DMS 273 treated with DMSO at 0.1 percent for 48 hours (cell line): ENCODE data around the gene FAM13B.
"Not testable (repeated sequence)": the region's sequence is repeated elsewhere in the genome, so short reads cannot be mapped to it uniquely, and the experiment has no call there.

Experiments
- DNase-seq: peaks from one replicate; lab custom pipeline; 2025; lab: John Stamatoyannopoulos, UW

Gene FAM13B

GRCh38 chr5:138032572-138033385 is at the start of gene FAM13B:
TSS of gene FAM13B (minus strand) at chr5:138033079. CDS start at chr5:138019111, 13,968 bp downstream.
- DNase-seq = peak; percentile 29

GRCh38 chr5:138082033-138082432 is 49.2 kb upstream of the FAM13B start:
- DNase-seq = no peak

- DNase-seq = no peak
These were observed 45.2 kb upstream of the FAM13B start for GRCh38 chr5:138078006-138078643.

GRCh38 chr5:138077064-138077696 is 44.3 kb upstream of the FAM13B start:
- peak; percentile 11 for DNase-seq

- DNase-seq = not testable (repeated sequence)
These were observed 37.1 kb upstream of the FAM13B start for GRCh38 chr5:138070026-138070425.

GRCh38 chr5:138068742-138069600 is 36.1 kb upstream of the FAM13B start:
- DNase-seq = peak; percentile 36

GRCh38 chr5:138067945-138068344 is 35.1 kb upstream of the FAM13B start:
- no peak for DNase-seq

GRCh38 chr5:138065102-138065501 is 32.2 kb upstream of the FAM13B start:
- DNase-seq = no peak

GRCh38 chr5:138064526-138064925 is 31.6 kb upstream of the FAM13B start:
- DNase-seq = no peak

- no peak for DNase-seq
These were observed 22.1 kb upstream of the FAM13B start for GRCh38 chr5:138054847-138055558.

- DNase-seq = no peak
These were observed 21.3 kb upstream of the FAM13B start for GRCh38 chr5:138054206-138054605.

- DNase-seq = no peak
These were observed 20.7 kb upstream of the FAM13B start for GRCh38 chr5:138053554-138053953.

GRCh38 chr5:138052718-138053117 is 19.8 kb upstream of the FAM13B start:
- DNase-seq = not testable (repeated sequence)

- DNase-seq = no peak
These were observed 18.8 kb upstream of the FAM13B start for GRCh38 chr5:138051441-138052296.

- DNase-seq = not testable (repeated sequence)
These were observed 12.4 kb upstream of the FAM13B start for GRCh38 chr5:138045283-138045682.

- DNase-seq = no peak
These were observed 5.9 kb upstream of the FAM13B start for GRCh38 chr5:138038826-138039225.

GRCh38 chr5:138037907-138038633 is 5.2 kb upstream of the FAM13B start:
- DNase-seq = no peak

GRCh38 chr5:138037271-138037670 is 4.4 kb upstream of the FAM13B start:
- DNase-seq = no peak
